Esophagus mucosa (tissue), 1 donor: ENCODE results near the gene TGIF1. TPM values are rescaled to one million over a fixed set of nuclear protein-coding genes. Genes with fewer than 3 reads are reported as not detected.
A peak's percentile ranks its signal among the peaks of the same experiment; 100 is the strongest.
"Not testable (repeated sequence)": the region's sequence is repeated elsewhere in the genome, so short reads cannot be mapped to it uniquely, and the experiment has no call there.

Experiments used
- ATAC-seq: fragments of 200-7000 bp; cut with Tn5 transposase; one replicate; pipeline ENCODE4 v1.9.1; 2020
- total RNA-seq: library from RNA; stranded (reverse); gene quantifications from one replicate; pipeline ENCODE4 v1.2.4, GENCODE V29; 2023
- donor health status: DM: yes; HTN: yes; CAD: no.

The TGIF1 gene
- total RNA-seq, 1 donor from 2014 or later: 22.4 TPM

DNA sequence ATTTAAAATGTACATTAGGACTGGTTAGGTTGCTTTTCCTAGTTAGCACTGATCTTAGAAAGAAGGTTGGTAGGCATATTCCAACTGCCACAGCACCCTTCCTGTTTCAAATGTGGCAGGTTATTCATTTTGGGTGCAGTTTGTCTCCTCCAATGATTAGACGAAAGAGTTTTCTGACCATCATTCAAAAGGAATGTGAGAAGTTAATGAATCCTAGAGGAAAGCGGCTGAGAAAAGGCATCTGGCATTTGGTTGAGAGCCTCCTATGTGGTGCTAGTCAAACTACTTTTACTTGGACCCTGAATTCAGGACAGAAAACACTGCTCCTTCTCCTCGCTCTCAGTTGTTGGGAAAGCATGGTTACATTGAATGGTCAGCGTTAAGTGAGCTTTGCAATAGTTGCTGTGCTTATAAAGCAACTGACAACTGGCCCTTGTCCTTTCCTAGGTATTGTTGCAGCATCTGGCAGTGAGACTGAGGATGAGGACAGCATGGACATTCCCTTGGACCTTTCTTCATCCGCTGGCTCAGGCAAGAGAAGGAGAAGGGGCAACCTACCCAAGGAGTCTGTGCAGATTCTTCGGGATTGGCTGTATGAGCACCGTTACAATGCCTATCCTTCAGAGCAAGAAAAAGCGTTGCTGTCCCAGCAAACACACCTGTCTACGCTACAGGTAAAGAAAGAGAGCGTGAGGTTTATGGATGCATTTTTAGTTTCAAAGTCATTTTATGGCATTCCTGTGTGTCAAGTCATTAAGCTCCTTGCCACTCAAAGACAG is 6.1 kb downstream of the TGIF1 start:
- no peak for ATAC-seq

DNA sequence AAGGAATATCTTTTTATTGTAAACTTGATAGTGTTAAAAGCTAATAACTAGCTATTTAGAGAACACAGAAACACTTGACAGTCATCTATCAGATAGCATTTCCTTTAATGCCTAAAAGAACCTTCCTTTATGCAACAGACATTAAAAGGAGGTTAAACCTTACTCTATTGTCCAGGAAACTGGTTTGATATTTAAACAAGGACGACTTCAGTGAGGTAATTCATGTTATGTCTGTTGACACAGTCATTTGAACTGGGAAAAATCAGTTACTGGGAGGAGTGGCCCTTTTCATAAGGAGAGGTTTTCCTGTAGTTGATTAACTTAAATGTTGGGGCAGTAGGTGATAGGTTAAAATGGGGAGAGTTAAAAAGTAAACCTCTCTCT is 6.7 kb downstream of the TGIF1 start:
- peak; percentile 35 for ATAC-seq

DNA sequence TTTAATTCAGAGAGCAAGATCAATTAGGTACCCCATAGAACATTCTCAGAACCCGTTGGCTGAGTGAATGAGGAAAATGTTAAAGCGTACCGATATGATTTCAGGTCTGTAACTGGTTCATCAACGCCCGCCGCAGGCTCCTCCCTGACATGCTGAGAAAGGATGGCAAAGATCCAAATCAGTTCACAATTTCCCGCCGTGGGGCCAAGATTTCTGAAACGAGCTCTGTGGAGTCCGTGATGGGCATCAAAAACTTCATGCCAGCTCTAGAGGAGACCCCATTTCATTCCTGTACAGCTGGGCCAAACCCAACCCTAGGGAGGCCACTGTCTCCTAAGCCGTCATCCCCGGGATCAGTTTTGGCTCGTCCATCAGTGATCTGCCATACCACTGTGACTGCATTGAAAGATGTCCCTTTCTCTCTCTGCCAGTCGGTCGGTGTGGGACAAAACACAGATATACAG is 7.3 kb downstream of the TGIF1 start:
- no peak for ATAC-seq

DNA sequence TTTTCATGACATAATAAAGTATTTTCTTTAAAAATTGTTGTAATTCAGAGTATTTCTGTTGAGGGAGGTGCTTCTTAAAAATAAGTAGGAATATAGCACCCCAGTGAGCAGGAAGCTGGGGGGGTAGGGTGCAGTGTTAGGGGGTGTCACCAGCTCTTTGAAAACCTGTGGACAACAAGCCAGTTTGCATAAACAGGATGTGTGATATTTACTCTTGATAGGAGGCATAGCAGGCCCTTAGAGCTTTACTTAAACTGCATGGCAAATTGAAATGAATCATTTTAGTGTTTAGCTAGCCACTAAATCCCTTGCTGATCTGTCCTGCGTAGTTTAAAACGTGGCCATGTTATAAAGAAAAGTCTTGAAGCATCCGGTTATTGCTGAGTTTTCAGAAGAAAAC is 8.4 kb downstream of the TGIF1 start:
- no peak for ATAC-seq

DNA sequence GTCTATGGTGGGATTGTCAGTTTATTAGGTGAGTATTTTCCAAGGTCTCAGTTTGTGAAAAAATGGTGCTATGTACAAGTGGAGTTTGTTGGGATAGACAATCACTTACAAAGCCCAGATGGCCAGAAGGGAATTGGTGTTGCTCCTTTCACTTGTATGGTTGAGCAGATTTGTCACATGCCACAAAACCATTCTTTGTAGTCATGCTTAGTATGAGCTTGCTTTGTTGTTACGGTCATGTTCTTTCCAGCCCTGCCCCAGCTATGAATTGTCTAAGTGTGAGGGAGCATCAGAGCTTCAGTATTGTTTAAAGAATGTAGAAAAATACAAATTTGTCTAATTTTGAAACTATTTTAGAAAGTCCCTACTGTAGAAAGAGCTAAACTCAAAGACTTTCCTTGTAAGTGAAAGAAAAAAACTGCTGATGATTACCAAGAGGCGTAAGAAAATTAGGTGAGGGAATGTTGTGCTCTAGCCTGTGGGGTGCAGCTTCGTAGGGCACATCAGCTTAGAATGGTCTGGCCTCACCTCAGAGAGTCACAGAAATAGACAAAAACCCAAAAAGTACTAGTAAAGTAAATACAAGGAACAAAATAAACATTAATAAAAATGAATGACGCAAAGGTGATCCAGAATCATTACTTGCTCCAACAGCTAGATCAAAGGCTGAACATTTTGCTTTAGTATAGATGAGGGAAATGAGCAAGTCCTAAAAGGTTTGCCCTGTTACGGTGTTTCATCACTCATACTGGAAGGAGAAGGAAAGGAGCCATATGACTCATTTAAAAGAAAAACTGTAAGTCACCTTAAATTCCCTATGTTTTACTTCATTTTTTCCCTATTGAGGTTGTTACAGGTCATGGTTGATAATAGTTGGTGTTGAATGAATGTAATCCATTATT is 9.2 kb downstream of the TGIF1 start:
- ATAC-seq: peak; percentile 66

DNA sequence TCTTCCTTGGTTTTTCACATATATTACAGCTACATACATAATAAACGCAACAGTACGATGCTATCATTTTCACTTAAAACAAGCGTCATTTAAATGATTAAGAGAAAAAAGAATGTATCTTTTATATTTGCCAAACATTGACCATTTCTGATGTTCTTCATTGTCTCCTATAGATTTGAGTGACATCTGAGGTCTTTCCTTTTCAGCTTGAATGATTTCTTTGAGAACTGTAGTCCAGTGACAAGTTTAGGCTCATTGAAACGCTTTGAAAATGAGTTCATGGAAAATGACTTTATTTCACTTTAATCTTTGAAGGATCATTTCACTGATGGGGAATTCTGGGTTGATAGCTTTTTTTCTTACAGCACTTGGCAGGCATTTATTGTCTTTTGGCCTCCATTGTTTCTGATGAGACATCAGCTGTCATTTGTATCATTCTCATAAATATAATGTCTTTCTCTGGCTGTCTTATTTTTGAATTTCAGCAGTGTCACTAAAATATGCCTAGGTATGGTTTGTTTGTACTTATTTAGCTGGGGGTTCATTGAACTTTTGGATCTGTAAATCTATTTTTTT is 10.9 kb downstream of the TGIF1 start:
- no peak for ATAC-seq

DNA sequence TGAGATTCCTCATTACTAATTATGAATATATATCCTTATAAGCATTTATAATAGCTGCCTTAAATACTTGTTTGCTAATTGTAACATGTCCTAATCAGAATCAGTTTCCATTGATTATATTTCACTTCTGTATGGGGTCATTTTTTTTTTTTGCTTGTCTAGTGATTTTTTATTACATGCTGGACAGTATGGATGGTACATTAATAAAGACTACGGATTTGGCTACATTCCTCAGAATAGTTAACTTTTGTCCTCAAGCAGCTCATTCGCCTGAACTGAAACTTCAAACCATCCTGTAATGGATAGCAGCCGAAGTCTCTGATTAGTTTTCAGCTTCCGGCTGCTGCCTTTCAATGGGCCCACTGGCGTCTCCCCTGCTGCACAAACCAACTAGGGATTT is 11.7 kb downstream of the TGIF1 start:
- ATAC-seq: no peak

DNA sequence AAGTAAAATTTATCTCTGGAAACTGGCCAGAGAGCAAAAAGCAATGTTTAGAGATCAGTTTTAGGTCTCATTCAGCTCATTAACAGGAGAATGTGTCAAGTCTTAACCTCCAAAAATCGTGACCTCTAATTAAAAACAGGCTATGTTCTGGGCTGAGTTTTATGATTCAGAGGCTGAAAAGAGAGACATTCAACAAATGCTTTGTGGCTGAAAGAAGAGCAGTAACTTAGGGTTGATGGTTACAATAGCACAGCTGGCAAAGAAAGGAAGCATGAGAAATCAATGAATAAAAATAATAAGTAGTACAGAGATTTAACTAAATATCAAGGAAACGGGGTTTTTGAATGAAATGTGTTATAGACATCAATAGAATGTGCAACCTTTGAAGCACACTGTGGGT is 13.1 kb downstream of the TGIF1 start:
- ATAC-seq: no peak

DNA sequence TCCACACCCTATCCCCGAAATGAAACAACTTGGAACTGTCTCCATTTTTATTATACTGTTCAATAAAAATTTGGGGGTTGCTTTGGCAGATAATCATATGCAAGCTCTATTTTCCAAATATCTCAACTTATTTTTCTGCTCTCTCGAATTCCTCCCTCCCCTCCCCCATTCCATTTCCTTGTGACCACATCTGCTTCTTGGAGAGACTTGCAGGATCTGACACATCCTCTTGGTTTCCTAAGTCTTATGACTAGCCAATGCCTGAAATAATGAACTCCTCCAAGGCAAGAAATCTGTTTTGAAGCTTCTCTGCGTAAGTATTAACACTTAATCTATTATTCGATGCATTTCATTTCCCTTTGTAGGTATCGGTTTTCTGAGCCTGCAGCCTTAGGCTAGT is 16.1 kb downstream of the TGIF1 start:
- peak; percentile 50 for ATAC-seq

DNA sequence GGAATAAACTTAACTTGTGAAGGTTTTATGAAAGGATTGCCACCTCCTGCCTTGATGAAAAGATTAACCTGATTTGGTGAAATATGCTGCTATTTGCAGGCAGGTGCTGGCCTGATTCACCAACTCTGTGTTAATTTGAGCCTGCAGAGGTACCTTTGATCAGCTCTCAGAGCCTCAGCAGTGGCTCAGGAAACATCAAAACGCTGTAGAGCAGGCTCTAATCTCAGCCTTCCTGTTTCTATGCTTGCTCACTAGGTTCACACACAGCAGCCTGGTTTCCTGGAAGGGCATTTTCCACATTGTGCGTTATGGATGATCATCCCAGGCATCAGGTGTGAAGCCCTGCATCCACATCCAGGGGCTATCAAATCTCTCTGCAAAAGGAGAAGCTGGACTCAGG is 16.9 kb downstream of the TGIF1 start:
- ATAC-seq: peak; percentile 63

DNA sequence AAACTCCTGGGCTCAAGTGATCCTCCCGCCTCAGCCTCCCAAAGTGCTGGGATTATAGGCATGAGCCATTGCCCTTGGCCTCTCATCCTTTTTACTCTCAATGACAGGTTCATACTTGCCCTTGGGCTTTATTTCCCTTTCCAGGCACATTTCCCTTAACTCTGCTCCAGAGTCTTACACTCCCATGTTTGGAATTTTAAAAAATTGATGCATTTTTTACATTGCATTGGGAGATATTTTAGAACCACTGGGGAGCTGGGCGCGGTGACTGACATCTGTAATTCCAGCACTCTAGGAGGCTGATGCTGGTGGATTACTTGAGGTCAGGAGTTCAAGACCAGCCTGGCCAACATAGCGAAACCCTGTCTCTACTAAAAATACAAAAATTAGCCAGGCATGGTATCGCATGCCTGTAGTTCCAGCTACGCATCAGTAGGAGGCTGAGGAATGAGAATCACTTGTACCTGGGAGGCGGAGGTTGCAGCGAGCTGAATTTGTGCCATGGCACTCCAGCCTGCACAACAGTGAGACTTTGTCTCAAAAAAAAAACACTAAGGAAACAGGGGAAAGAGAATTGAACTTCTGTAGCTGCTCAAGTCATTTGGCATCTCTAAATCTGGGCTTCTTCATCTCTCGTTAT is 18.2 kb downstream of the TGIF1 start:
- ATAC-seq: no peak

DNA sequence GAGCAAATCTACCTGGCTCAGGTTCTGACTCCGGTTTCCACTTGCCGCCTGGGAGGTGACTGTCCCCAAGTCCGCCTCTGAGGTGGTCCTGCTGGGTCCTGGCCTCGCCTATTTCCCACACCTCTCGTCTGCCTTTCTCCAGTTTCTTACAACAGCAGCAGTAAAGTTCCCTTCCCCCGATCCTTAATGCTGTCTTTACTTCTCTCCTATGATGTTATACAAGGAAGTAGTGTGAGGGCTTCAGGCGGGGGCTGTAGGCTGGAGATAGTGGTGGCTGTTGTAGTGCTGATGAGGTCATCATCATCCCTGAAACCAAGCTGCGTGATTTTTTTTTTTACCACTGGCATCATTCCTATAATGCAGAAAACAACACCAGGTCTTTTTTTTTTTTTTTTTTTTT is 18.9 kb downstream of the TGIF1 start:
- no peak for ATAC-seq

DNA sequence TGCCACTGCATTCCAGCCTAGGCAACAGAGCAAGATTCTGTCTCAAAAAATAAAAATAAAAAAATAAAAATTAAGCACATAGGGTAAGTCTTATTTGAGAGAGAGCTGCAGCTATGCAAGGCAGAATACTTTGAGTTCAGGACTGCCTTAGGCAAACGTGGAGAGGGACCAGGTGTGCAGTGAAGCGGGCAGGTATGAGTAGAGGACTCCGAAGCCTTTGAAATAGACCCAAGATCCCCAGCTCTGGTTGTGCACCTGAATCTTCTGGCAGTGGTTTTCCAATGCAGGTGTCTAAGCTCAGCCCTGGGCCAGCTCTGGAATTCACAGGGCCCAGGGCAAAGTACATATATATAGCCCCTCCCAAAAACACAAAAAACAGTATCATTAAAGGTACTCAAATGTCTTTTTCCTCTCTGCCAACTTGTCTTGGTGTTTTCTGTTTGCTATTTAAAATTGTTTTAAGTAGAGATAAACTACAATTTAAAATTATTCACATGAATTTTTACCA is 21.2 kb downstream of the TGIF1 start:
- ATAC-seq: no peak

DNA sequence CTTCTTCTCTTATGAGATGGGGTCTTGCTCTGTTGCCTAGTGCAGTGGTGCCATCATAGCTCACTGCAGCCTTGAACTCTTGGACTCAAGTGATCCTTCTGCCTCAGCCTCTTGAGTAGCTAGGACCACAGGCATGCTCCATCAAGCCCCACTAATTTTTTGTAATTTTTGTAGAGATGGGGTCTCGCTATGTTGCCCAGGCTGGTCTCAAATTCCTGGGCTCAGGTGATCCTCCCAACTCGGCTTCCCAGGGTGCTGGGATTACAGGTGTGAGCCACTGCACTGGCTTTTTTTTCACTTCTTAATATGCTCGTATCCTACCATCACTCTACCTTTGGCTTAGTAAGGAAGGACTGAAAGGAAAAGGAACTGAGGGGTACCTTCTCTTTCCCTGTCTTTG is 22.1 kb downstream of the TGIF1 start:
- ATAC-seq: not testable (repeated sequence)

DNA sequence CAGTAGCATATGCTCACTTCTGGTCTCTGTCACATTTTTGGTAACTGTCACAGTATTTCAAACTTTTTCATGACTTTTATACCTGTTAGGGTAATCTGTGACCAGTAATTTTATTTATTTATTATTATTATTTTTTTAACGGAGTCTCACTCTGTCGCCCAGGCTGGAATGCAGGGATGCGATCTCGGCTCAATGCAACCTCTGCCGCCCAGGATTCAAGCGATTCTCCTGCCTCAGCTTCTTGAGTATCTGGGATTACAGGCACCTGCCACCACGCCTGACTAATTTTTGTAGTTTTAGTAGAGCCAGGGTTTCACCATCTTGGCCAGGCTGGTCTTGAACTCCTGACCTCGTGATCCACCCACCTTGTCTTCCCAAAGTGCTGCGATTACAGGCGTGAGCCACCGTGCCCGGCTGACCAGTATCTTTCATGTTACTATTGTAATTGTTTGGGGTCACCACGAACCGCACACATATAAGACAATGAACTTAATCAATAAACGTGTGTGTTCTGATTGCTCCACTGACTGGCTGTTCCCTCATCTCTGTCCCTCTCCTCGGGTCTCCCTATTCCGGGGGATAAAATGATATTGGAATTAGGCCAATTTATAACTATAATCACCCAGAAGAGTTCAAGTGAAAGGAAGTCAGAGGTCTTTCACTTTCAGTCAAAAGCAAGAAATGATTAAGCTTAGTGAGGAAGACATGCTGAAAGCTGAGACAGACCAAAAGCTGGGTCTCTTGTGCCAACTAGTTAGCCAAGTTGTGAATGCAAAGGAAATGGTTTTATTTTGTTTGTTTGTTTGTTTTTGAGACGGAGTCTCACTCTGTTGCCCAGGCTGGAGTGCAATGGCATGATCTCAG is 22.9 kb downstream of the TGIF1 start:
- ATAC-seq: no peak

DNA sequence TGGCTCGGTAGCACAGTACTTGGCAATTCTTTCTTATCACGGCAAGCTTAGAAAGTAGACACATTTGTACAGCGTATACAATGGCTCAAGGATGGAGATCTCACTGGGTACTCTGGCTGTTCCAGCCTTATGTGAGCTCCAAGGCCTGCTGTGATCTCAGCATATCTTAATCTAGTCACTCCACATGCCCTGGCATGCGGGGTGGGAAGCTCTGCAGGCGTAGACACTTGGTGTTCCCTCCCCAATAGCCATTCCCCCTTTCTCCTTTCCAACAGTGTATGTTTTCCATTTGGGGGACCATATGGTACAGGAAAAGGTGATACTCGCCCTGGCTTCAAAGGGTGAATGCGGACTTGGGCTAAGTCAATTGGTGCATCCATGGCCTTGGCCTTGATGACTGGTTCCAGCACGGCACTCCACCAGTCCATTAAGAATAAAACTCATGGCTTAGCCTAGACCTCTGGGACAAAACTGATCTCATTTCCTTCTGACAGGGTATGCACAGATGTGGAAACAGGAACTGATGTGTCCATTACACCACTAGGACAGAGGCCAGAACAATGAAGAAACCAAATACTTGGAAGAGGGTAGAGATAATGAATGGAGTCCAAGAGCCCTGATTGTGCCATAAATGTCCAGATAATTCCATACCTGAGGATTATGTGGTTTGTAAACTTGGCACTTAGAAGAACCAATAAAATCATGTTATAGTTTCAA is 28.4 kb downstream of the TGIF1 start:
- ATAC-seq: peak; percentile 33

DNA sequence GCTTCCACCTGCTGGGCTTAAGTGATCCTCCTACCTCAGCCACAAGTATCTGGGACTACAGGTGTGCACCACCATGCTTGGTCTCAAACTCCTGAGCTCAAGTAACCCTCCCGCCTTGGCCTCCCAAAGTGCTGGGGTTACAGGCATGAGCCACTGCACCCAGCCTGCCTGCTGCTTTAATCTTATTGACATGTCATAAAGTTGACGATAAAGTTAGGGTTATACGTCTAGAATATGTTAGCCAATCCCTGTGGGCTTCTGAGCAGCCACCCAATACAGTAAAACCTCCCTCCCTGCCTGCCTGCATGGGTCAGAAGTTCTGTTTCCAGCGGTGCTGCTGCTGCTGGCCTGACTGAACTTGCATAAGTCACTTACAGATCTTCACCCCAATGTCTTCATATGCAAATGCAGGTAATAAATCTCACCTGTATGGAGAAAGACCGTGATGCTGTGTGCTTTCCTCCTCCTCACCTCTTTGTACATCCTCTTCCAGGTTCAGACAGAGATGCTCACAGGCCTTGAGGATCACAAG is 30.1 kb downstream of the TGIF1 start:
- no peak for ATAC-seq

DNA sequence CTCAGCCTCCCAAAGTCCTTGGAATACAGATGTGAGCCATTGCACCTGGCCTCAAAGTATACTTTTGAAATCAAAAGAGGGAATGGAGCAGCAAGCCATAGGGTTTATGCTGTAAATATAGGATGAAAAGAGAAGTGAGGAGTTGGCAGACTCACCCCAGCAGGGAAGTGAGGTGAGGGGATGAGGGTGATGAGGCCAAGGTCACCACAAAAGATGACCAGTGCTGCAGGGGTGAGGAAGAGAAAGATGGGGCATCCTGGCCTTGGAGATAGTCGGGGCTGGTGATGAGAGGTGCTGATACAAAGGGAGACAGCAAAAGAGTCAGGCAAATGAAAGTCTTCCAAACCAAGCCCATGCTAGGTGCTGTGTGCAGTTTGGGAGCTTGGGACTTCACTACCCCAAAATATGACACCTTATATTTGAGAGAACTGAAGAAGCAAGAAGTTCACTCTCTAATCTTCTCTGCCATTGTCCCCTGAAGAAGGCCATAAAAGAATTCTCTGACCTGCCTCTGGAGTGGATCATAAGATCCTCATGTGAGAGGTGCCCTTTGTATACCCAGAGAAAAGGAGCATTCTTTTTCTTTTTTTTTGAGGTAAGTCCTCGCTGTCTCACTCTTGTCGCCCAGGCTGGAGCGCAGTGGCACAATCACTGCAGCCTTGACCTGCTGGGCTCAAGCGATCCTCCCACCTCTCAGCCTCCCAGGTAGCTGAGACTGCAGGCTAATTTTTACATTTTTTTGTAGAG is 31.0 kb downstream of the TGIF1 start:
- ATAC-seq: no peak

DNA sequence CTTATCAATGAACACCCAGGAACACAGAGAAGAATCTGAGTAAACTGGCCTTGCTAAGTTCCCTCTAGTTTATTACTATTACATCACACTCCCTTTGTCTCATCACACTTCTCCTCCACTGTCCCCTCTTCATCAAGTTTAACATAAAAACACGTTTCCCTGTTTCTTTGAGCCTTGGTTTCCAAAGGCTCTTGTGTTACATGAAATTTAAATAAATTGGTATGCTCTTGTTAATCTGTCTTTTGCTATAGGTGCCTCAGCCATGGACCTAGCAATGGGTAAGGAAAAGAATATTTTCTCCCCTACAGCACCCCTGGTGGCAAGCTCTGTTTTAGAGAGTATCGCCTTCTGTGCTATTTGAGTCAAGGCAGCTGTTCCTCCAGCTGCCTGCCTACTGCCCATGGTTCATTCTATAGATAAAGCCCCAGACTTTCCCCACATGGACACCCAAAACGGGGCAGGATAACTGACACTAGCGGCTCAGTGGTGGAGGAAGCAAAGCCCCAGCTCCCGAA is 31.8 kb downstream of the TGIF1 start:
- peak; percentile 54 for ATAC-seq

DNA sequence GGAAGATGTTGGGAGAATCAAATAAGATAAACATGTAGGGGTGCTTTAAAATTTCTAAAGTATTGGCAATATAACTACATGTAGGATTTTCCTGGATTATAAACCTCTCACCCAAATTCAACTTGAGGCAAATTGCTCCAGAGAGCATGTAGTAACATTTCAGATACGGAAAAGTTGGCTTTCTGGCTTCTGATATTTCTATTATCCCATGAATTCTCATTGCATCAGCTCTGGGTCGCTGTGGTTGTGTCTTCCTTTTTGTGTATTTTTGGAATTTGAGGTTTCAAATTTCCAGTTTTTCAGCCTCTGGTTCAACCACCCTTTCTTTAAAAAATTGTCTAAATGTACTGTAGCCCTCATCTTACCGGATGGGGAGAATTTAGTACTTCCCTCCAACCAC is 32.3 kb downstream of the TGIF1 start:
- ATAC-seq: no peak
